Lung (tissue), 12 donors: ENCODE data around the gene MMP24. TPM values are rescaled to one million over a fixed set of nuclear protein-coding genes. Genes with fewer than 3 reads are reported as not detected.

Experiments used
- ATAC-seq: fragments of 200-7000 bp; cut with Tn5 transposase; one replicate; pipeline ENCODE4 v1.9.1; 2020; ENCODE audit warnings: moderate number of reproducible peaks; ENCODE audit not compliant: insufficient read depth, low FRiP score
- DNase-seq, 3 donors: peaks; one replicate each; pipeline ENCODE4 v3.0.0-alpha.2; 2013 to 2017
- H3K27ac ChIP-seq, 2 donors: one replicate each; pipeline ENCODE4 v1.5.1; 2013; ENCODE audit warnings: mild to moderate bottlenecking in 2 of 2, moderate library complexity in 2 of 2, control low read depth in 1 of 2, inconsistent platforms in 1 of 2, low read depth in 1 of 2, low read length in 1 of 2
- H3K27me3 ChIP-seq, 3 donors: one replicate each; pipeline ENCODE4 v1.5.1; 2013; ENCODE audit warnings: low read length in 2 of 3; ENCODE audit not compliant: control insufficient read depth in 3 of 3, insufficient read depth in 3 of 3
- H3K36me3 ChIP-seq, 4 donors: one replicate each; pipeline ENCODE4 v1.5.1; 2013; ENCODE audit warnings: low read length in 4 of 4, mild to moderate bottlenecking in 1 of 4, moderate library complexity in 1 of 4; ENCODE audit not compliant: control insufficient read depth in 4 of 4, insufficient read depth in 4 of 4
- H3K4me1 ChIP-seq, 5 donors: one replicate each; pipeline ENCODE4 v1.5.1; 2013; ENCODE audit warnings: low read length in 5 of 5, mild to moderate bottlenecking in 2 of 5, moderate library complexity in 1 of 5; ENCODE audit not compliant: control insufficient read depth in 5 of 5, insufficient read depth in 5 of 5
- H3K4me3 ChIP-seq: one replicate; pipeline ENCODE4 v1.5.1; 2013; ENCODE audit warnings: mild to moderate bottlenecking, control low read depth, moderate library complexity
- H3K9ac ChIP-seq, 2 donors: one replicate each; pipeline ENCODE4 v1.5.1; 2013; ENCODE audit warnings: low read length in 2 of 2, control low read depth in 1 of 2; ENCODE audit not compliant: insufficient read depth in 1 of 2
- H3K9me3 ChIP-seq, 4 donors: one replicate each; pipeline ENCODE4 v1.5.1; 2013; ENCODE audit warnings: low read length in 3 of 4, mild to moderate bottlenecking in 1 of 4, moderate library complexity in 1 of 4; ENCODE audit not compliant: control insufficient read depth in 4 of 4, insufficient read depth in 3 of 4
- CTCF ChIP-seq: IDR thresholded peaks from 2 replicates; pipeline ENCODE4 v1.5.1; 2012; ENCODE audit warnings: mild to moderate bottlenecking; ENCODE audit errors: control extremely low read depth, extremely low read depth
- WGBS, 2 donors: extraction: QIAGEN DNeasy Blood & Tissue Kit; methylation state at CpG; one replicate each; pipeline ENCODE4 v1.1.7; 2013; 5-methylcytosine and 5-hydroxymethylcytosine counted together
- polyA plus RNA-seq, 2 donors: library from polyadenylated mRNA; stranded (reverse); fragments of 200-250 nt; gene quantifications; one replicate each; pipeline ENCODE4 v1.2.1, GENCODE V29; 2013
- total RNA-seq, 2 donors: library from RNA; depleted of rRNA in 1 of 2; stranded (reverse); fragments of >200 nt in 1 of 2; gene quantifications; one replicate each; pipeline ENCODE4 v1.2.1, GENCODE V29; 2014 to 2021
- donor health status: control.
- donor health status: control.
- donor health status: Bipolar disorder and iron deficiency.
- donor health status: healthy.
- donor health status: DM: yes; HTN: yes; CAD: no.

MMP24 gene
- total and polyA plus RNA-seq, 4 donors: 2.3 to 10.1 (median 6.7) TPM

GRCh38 chr20:35280523-35280922 is 54.0 kb downstream of the MMP24 start:
- Histone ChIP-seq H3K9ac (no peak overlapping the region), H3K36me3 (peaks cover 3 to 27% (median 24%) of the 10 kb centered on the region in 4 donors), H3K27me3 (no peaks in the 10 kb centered on the region), H3K27ac (no peak overlapping the region), H3K9me3 (no peaks in the 10 kb centered on the region), H3K4me3 (no peak overlapping the region), H3K4me1 (peaks cover 4 to 20% (median 10%) of the 10 kb centered on the region in 5 donors)
- ATAC-seq (no peak), DNase-seq (no peak)
- no peak for TF ChIP-seq CTCF
- WGBS, 2 donors: 89 to 96% methylated on average over 6 of the region's 6 CpGs

GRCh38 chr20:35281506-35282101 is 55.1 kb downstream of the MMP24 start:
- no peak for ATAC-seq

GRCh38 chr20:35283441-35284266 is 57.2 kb downstream of the MMP24 start:
- Histone ChIP-seq H3K27me3 (no peaks in the 10 kb centered on the region), H3K9me3 (no peaks in the 10 kb centered on the region), H3K9ac (peak overlapping the region; percentile 73 to 77), H3K4me1 (peaks cover under 1 to 13% (median 5%) of the 10 kb centered on the region in 5 donors), H3K27ac (peak overlapping the region; percentile 73 to 90), H3K4me3 (peak overlapping the region; percentile 96), H3K36me3 (peaks cover 3 to 21% (median 19%) of the 10 kb centered on the region in 4 donors)
- DNase-seq: no peak
- ATAC-seq: no peak
- WGBS, 2 donors: 22% methylated on average over 24 of the region's 24 CpGs
- no peak for TF ChIP-seq CTCF

More at GRCh38 chr20:35281506-35282101, 55.1 kb downstream of the MMP24 start:
- WGBS, 2 donors: 98 to 99% methylated on average over 10 of the region's 10 CpGs
- Histone ChIP-seq H3K9me3 (no peaks in the 10 kb centered on the region), H3K9ac (no peak overlapping the region), H3K4me1 (peaks cover 3 to 19% (median 10%) of the 10 kb centered on the region in 5 donors), H3K27me3 (no peaks in the 10 kb centered on the region), H3K4me3 (no peak overlapping the region), H3K36me3 (peaks cover 3 to 24% (median 22%) of the 10 kb centered on the region in 4 donors), H3K27ac (no peak overlapping the region)
- TF ChIP-seq CTCF: no peak
- no peak for DNase-seq
